Measurements from ENCODE around the gene CLIC5.
A peak's percentile ranks its signal among the peaks of the same experiment; 100 is the strongest.

Gene CLIC5

GRCh38 chr6:45963896-45964295 lies 51.8 kb downstream of the CLIC5 start:
- Histone ChIP-seq H4K12ac (ENCODE audit: low read depth, low read length) (no peak overlapping the region), H2BK5ac (ENCODE audit: low read depth, low read length, poor library complexity) (no peak overlapping the region)

GRCh38 chr6:45961125-45961524 lies 54.5 kb downstream of the CLIC5 start:
- no CpG with 5 or more reads among the region's 2 CpGs for WGBS (ENCODE audit: extremely low coverage, insufficient coverage, insufficient read length)
- Histone ChIP-seq H3K14ac (ENCODE audit: low read length) (no peak overlapping the region), H3K18ac (ENCODE audit: low read length) (no peak overlapping the region), H3K9me3 (ENCODE audit: insufficient read depth, low read depth, low read length) (no peaks in the 10 kb centered on the region), H3K4me2 (ENCODE audit: low read length) (no peak overlapping the region), H3K4me3 (ENCODE audit: low read depth, low read length) (no peak overlapping the region), H3K27ac (ENCODE audit: low read depth, low read length) (no peak overlapping the region), H2AK5ac (ENCODE audit: low read length) (no peak overlapping the region), H4K12ac (ENCODE audit: low read depth, low read length) (no peak overlapping the region), H3K4me1 (ENCODE audit: control insufficient read depth in 1 of 2, insufficient read depth in 2 of 2, low read length in 2 of 2) (peaks cover 0 to 5% of the 10 kb centered on the region in 2 experiments), H2AFZ (ENCODE audit: insufficient read depth, low read length, poor library complexity) (no peak overlapping the region), H2BK120ac (ENCODE audit: insufficient read depth, low read length, poor library complexity) (no peak overlapping the region), H2BK12ac (ENCODE audit: low read length) (no peak overlapping the region), H2BK5ac (ENCODE audit: low read depth, low read length, poor library complexity) (no peak overlapping the region), H3K9ac (ENCODE audit: low read length) (no peak overlapping the region), H3K27me3 (ENCODE audit: insufficient read depth, low read length) (no peaks in the 10 kb centered on the region), H3K23ac (ENCODE audit: low read length) (no peak overlapping the region), H3K79me1 (ENCODE audit: low read length) (peaks cover 1% of the 10 kb centered on the region), H3K79me2 (ENCODE audit: control insufficient read depth, insufficient read depth, low read length, poor library complexity) (no peaks in the 10 kb centered on the region), H3K36me3 (ENCODE audit: control insufficient read depth in 1 of 2, insufficient read depth in 2 of 2, low read length in 2 of 2) (no peaks in the 10 kb centered on the region), H4K8ac (ENCODE audit: low read depth, low read length) (no peak overlapping the region), H3K4ac (ENCODE audit: low read depth, low read length) (no peak overlapping the region), H4K91ac (ENCODE audit: low read depth, low read length) (no peak overlapping the region)
- DNase-seq, result no peak

More at GRCh38 chr6:45963896-45964295, 51.8 kb downstream of the CLIC5 start:
- no peak overlapping the region for H3K9ac ChIP-seq (ENCODE audit: low read length)
- H2BK120ac ChIP-seq (ENCODE audit: insufficient read depth, low read length, poor library complexity), result no peak overlapping the region
- H3K27me3 ChIP-seq (ENCODE audit: insufficient read depth, low read length), result no peaks in the 10 kb centered on the region
- no peak overlapping the region for H2AFZ ChIP-seq (ENCODE audit: insufficient read depth, low read length, poor library complexity)
- H3K9me3 ChIP-seq (ENCODE audit: insufficient read depth, low read depth, low read length), result no peaks in the 10 kb centered on the region
- no peak overlapping the region for H4K8ac ChIP-seq (ENCODE audit: low read depth, low read length)
- no peak overlapping the region for H4K91ac ChIP-seq (ENCODE audit: low read depth, low read length)
- no peaks in the 10 kb centered on the region for H3K79me2 ChIP-seq (ENCODE audit: control insufficient read depth, insufficient read depth, low read length, poor library complexity)
- H3K36me3 ChIP-seq (ENCODE audit: control insufficient read depth in 1 of 2, insufficient read depth in 2 of 2, low read length in 2 of 2), result no peaks in the 10 kb centered on the region
- no peak overlapping the region for H3K4me2 ChIP-seq (ENCODE audit: low read length)
- no peak overlapping the region for H3K14ac ChIP-seq (ENCODE audit: low read length)
- H3K18ac ChIP-seq (ENCODE audit: low read length), result no peak overlapping the region
- no peak overlapping the region for H3K4me3 ChIP-seq (ENCODE audit: low read depth, low read length)
- H3K27ac ChIP-seq (ENCODE audit: low read depth, low read length), result no peak overlapping the region
- peaks cover 8% of the 10 kb centered on the region for H3K79me1 ChIP-seq (ENCODE audit: low read length)
- no peak overlapping the region for H2AK5ac ChIP-seq (ENCODE audit: low read length)
- DNase-seq, result no peak
- no peak overlapping the region for H3K4ac ChIP-seq (ENCODE audit: low read depth, low read length)
- no peak overlapping the region for H2BK12ac ChIP-seq (ENCODE audit: low read length)
- H3K4me1 ChIP-seq (ENCODE audit: control insufficient read depth in 1 of 2, insufficient read depth in 2 of 2, low read length in 2 of 2), result peaks cover 5 to 6% of the 10 kb centered on the region in 2 experiments
- H3K23ac ChIP-seq (ENCODE audit: low read length), result no peak overlapping the region

GRCh38 chr6:45959534-45960145 lies 56.0 kb downstream of the CLIC5 start:
- H2BK5ac ChIP-seq (ENCODE audit: low read depth, low read length, poor library complexity), result no peak overlapping the region
- no peak overlapping the region for H2BK120ac ChIP-seq (ENCODE audit: insufficient read depth, low read length, poor library complexity)
- H3K23ac ChIP-seq (ENCODE audit: low read length), result no peak overlapping the region
- H3K18ac ChIP-seq (ENCODE audit: low read length), result no peak overlapping the region
- no peaks in the 10 kb centered on the region for H3K27me3 ChIP-seq (ENCODE audit: insufficient read depth, low read length)
- H3K4me2 ChIP-seq (ENCODE audit: low read length), result no peak overlapping the region
- no peak overlapping the region for H3K9ac ChIP-seq (ENCODE audit: low read length)
- no peak overlapping the region for H4K8ac ChIP-seq (ENCODE audit: low read depth, low read length)
- H3K14ac ChIP-seq (ENCODE audit: low read length), result no peak overlapping the region
- no peak overlapping the region for H4K12ac ChIP-seq (ENCODE audit: low read depth, low read length)
- H3K4me1 ChIP-seq (ENCODE audit: control insufficient read depth in 1 of 2, insufficient read depth in 2 of 2, low read length in 2 of 2), result peaks cover 0 to 5% of the 10 kb centered on the region in 2 experiments
- H2AK5ac ChIP-seq (ENCODE audit: low read length), result no peak overlapping the region
- H3K27ac ChIP-seq (ENCODE audit: low read depth, low read length), result no peak overlapping the region
- H3K4me3 ChIP-seq (ENCODE audit: low read depth, low read length), result no peak overlapping the region
- H2BK12ac ChIP-seq (ENCODE audit: low read length), result no peak overlapping the region
- no CpG with 5 or more reads among the region's 4 CpGs for WGBS (ENCODE audit: extremely low coverage, insufficient coverage, insufficient read length)
- no peak overlapping the region for H3K4ac ChIP-seq (ENCODE audit: low read depth, low read length)
- H3K9me3 ChIP-seq (ENCODE audit: insufficient read depth, low read depth, low read length), result no peaks in the 10 kb centered on the region
- no peak overlapping the region for H2AFZ ChIP-seq (ENCODE audit: insufficient read depth, low read length, poor library complexity)
- DNase-seq, result peak; percentile 32 to 50
- no peak overlapping the region for H4K91ac ChIP-seq (ENCODE audit: low read depth, low read length)
- H3K36me3 ChIP-seq (ENCODE audit: control insufficient read depth in 1 of 2, insufficient read depth in 2 of 2, low read length in 2 of 2), result no peaks in the 10 kb centered on the region
- no peaks in the 10 kb centered on the region for H3K79me2 ChIP-seq (ENCODE audit: control insufficient read depth, insufficient read depth, low read length, poor library complexity)
- H3K79me1 ChIP-seq (ENCODE audit: low read length), result peaks cover 1% of the 10 kb centered on the region

GRCh38 chr6:45956663-45957062 lies 59.0 kb downstream of the CLIC5 start:
- H2AK5ac ChIP-seq (ENCODE audit: low read length), result no peak overlapping the region
- no peak overlapping the region for H3K14ac ChIP-seq (ENCODE audit: low read length)

More at GRCh38 chr6:45956663-45957062, 59.0 kb downstream of the CLIC5 start:
- H3K18ac ChIP-seq (ENCODE audit: low read length), result no peak overlapping the region
- no peak overlapping the region for H4K8ac ChIP-seq (ENCODE audit: low read depth, low read length)
- whole genome bisulfite sequencing (ENCODE audit: extremely low coverage, insufficient coverage, insufficient read length), result no CpG with 5 or more reads among the region's 7 CpGs
- H2AFZ ChIP-seq (ENCODE audit: insufficient read depth, low read length, poor library complexity), result no peak overlapping the region
- no peak overlapping the region for H4K91ac ChIP-seq (ENCODE audit: low read depth, low read length)
- H3K36me3 ChIP-seq (ENCODE audit: control insufficient read depth in 1 of 2, insufficient read depth in 2 of 2, low read length in 2 of 2), result no peaks in the 10 kb centered on the region
- peaks cover 1% of the 10 kb centered on the region for H3K79me1 ChIP-seq (ENCODE audit: low read length)
- H3K4me2 ChIP-seq (ENCODE audit: low read length), result no peak overlapping the region
- H2BK5ac ChIP-seq (ENCODE audit: low read depth, low read length, poor library complexity), result no peak overlapping the region
- no peaks in the 10 kb centered on the region for H3K9me3 ChIP-seq (ENCODE audit: insufficient read depth, low read depth, low read length)
- no peak overlapping the region for H3K9ac ChIP-seq (ENCODE audit: low read length)
- no peak for DNase-seq
- no peak overlapping the region for H3K27ac ChIP-seq (ENCODE audit: low read depth, low read length)
- no peak overlapping the region for H4K12ac ChIP-seq (ENCODE audit: low read depth, low read length)
- H3K23ac ChIP-seq (ENCODE audit: low read length), result no peak overlapping the region
- no peak overlapping the region for H3K4me3 ChIP-seq (ENCODE audit: low read depth, low read length)
- no peaks in the 10 kb centered on the region for H3K27me3 ChIP-seq (ENCODE audit: insufficient read depth, low read length)
- H2BK120ac ChIP-seq (ENCODE audit: insufficient read depth, low read length, poor library complexity), result no peak overlapping the region
- H2BK12ac ChIP-seq (ENCODE audit: low read length), result no peak overlapping the region
- no peak overlapping the region for H3K4ac ChIP-seq (ENCODE audit: low read depth, low read length)
- H3K79me2 ChIP-seq (ENCODE audit: control insufficient read depth, insufficient read depth, low read length, poor library complexity), result no peaks in the 10 kb centered on the region
- peaks cover 2 to 8% of the 10 kb centered on the region in 2 experiments for H3K4me1 ChIP-seq (ENCODE audit: control insufficient read depth in 1 of 2, insufficient read depth in 2 of 2, low read length in 2 of 2)
